ENCODE data around the gene HMMR.

DNA sequence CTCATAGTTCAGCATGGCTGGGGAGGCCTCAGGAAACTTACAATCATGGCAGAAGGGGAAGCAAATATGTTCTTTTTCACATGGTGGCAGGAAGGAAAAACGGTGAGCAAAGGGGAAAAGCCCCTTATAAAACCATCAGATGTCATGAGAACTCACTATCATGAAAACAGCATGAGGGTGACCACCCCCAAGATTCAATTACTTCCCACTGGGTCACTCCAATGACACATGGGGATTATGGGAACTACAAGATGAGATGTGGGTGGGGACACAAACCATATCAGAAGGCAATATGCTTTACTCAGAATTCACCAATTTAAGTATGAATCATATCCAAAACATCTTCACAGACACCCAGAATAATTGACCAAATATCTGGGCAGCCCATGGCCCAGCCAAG is 64.7 kb downstream of the HMMR start:
- TF ChIP-seq GATA3 (IDR thresholded peaks at IDR 0.05; ENCODE audit: low read depth, low read length), result no peak
- no peak for TF ChIP-seq GATA2 (IDR thresholded peaks at IDR 0.05; ENCODE audit: low read depth, low read length)

Data from SH-SY5Y (cell line).